ENCODE measurements around the gene ST8SIA1.

- TF ChIP-seq POLR2AphosphoS5 (IDR thresholded peaks at IDR 0.05) = no peak
- no peak for TF ChIP-seq CTCF (IDR thresholded peaks at IDR 0.05)
These were observed 646 bp downstream of the ST8SIA1 start for GRCh38 chr12:22333713-22334409.

Measured in gastroesophageal sphincter (tissue), 3 donors.